HG03103 (cell line): ENCODE data around the gene CDK5RAP1.
A peak's percentile ranks its signal among the peaks of the same experiment; 100 is the strongest.
"Not testable (repeated sequence)": the region's sequence is repeated elsewhere in the genome, so short reads cannot be mapped to it uniquely, and the experiment has no call there.

Source experiments
- ATAC-seq: cut with Tn5 transposase; IDR thresholded peaks from one replicate; pipeline ENCODE4 v1.9.1; 2021; ENCODE audit warnings: low read depth; ENCODE audit not compliant: unreplicated experiment

Gene CDK5RAP1

GRCh38 chr20:33401184-33401920, at the start of gene CDK5RAP1:
Gene CDK5RAP1, minus strand, starts transcription at chr20:33401519. Its CDS starts 4,455 bp downstream, at chr20:33397064.
- ATAC-seq = peak; percentile 69

- no peak for ATAC-seq
Observed at GRCh38 chr20:33450867-33451266, 49.5 kb upstream of the CDK5RAP1 start.

GRCh38 chr20:33445881-33446625, 44.7 kb upstream of the CDK5RAP1 start:
- ATAC-seq = no peak

- ATAC-seq = no peak
Observed at GRCh38 chr20:33444797-33445560, 43.7 kb upstream of the CDK5RAP1 start.

GRCh38 chr20:33443512-33444239, 42.4 kb upstream of the CDK5RAP1 start, which contains the start of gene SNTA1:
Gene SNTA1, minus strand, starts transcription at chr20:33443763. Its CDS starts 143 bp downstream, at chr20:33443620.
- peak; percentile 66 for ATAC-seq

GRCh38 chr20:33443006-33443511, 41.7 kb upstream of the CDK5RAP1 start:
- peak; percentile 19 for ATAC-seq

GRCh38 chr20:33442136-33443005, 41.1 kb upstream of the CDK5RAP1 start:
- no peak for ATAC-seq

- no peak for ATAC-seq
Observed at GRCh38 chr20:33441142-33441955, 40.0 kb upstream of the CDK5RAP1 start.

- ATAC-seq = not testable (repeated sequence)
Observed at GRCh38 chr20:33440562-33440961, 39.2 kb upstream of the CDK5RAP1 start.

- ATAC-seq = no peak
Observed at GRCh38 chr20:33438481-33438880, 37.2 kb upstream of the CDK5RAP1 start.

- ATAC-seq = no peak
Observed at GRCh38 chr20:33437141-33437911, 36.0 kb upstream of the CDK5RAP1 start.

- ATAC-seq = no peak
Observed at GRCh38 chr20:33434434-33434833, 33.1 kb upstream of the CDK5RAP1 start.

- ATAC-seq = no peak
Observed at GRCh38 chr20:33433465-33434234, 32.3 kb upstream of the CDK5RAP1 start.

GRCh38 chr20:33431797-33432381, 30.6 kb upstream of the CDK5RAP1 start:
- ATAC-seq = no peak

GRCh38 chr20:33423875-33424274, 22.6 kb upstream of the CDK5RAP1 start:
- ATAC-seq = not testable (repeated sequence)

- no peak for ATAC-seq
Observed at GRCh38 chr20:33423141-33423834, 22.0 kb upstream of the CDK5RAP1 start.
